Osteoblast (primary cell): ENCODE measurements around the gene DHRS4. TPM values are rescaled to one million over a fixed set of nuclear protein-coding genes. Genes with fewer than 3 reads are reported as not detected.
"Not testable (repeated sequence)": the region's sequence is repeated elsewhere in the genome, so short reads cannot be mapped to it uniquely, and the experiment has no call there.

Experiments used
- DNase-seq: peaks from one replicate; pipeline ENCODE4 v3.0.0; 2011; ENCODE audit warnings: low spot score, mixed read lengths; ENCODE audit not compliant: insufficient read length; ENCODE audit errors: missing footprints
- H2AFZ ChIP-seq: 2 replicates; pipeline ENCODE4 v1.6.0; 2011; ENCODE audit warnings: mild to moderate bottlenecking, low read length
- H3K27ac ChIP-seq: 2 replicates; pipeline ENCODE4 v1.5.1; 2011; ENCODE audit warnings: mild to moderate bottlenecking, low read depth, low read length, moderate library complexity
- H3K27me3 ChIP-seq: 2 replicates; pipeline ENCODE4 v1.6.0; 2012; ENCODE audit warnings: mild to moderate bottlenecking, control low read depth, inconsistent platforms, low read length, moderate library complexity; ENCODE audit not compliant: insufficient read depth
- H3K36me3 ChIP-seq: 2 replicates; pipeline ENCODE4 v1.5.1; 2011; ENCODE audit warnings: mild to moderate bottlenecking, low read length, control low read depth, moderate library complexity; ENCODE audit not compliant: insufficient read depth
- H3K4me1 ChIP-seq: 2 replicates; pipeline ENCODE4 v1.5.1; 2011; ENCODE audit warnings: mild to moderate bottlenecking, low read length, control low read depth, moderate library complexity; ENCODE audit not compliant: insufficient read depth
- H3K4me2 ChIP-seq: 2 replicates; pipeline ENCODE4 v1.6.0; 2011; ENCODE audit warnings: mild to moderate bottlenecking, low read length; ENCODE audit not compliant: insufficient read depth
- H3K4me3 ChIP-seq: fragments of 200-600 bp; sonication (generic); 3 replicates; pipeline ENCODE4 v1.5.1; 2012; ENCODE audit warnings: mild to moderate bottlenecking, low read length, inconsistent platforms; ENCODE audit not compliant: insufficient read depth
- H3K79me2 ChIP-seq: 2 replicates; pipeline ENCODE4 v1.6.0; 2012; ENCODE audit warnings: mild to moderate bottlenecking, low read length, control low read depth, inconsistent platforms; ENCODE audit not compliant: insufficient read depth
- H3K9me3 ChIP-seq: 2 replicates; pipeline ENCODE4 v1.5.1; 2011; ENCODE audit warnings: low read depth, low read length, control low read depth
- H4K20me1 ChIP-seq: 2 replicates; pipeline ENCODE4 v1.6.0; 2012; ENCODE audit warnings: mild to moderate bottlenecking, low read length, control low read depth; ENCODE audit not compliant: insufficient read depth
- total RNA-seq: library from RNA; depleted of rRNA; stranded (reverse); fragments of >200 nt; gene quantifications from 2 replicates; pipeline ENCODE4 v1.2.3, GENCODE V29; 2012
- TF ChIP-seq, protein P1 (sequence below): IDR thresholded peaks from 2 replicates; pipeline ENCODE4 v1.5.1; 2011; ENCODE audit warnings: mild to moderate bottlenecking, low read depth, low read length, moderate library complexity; ENCODE audit errors: extremely low read depth

Gene DHRS4
- total RNA-seq, 1 donor = 31.5 TPM

DNA sequence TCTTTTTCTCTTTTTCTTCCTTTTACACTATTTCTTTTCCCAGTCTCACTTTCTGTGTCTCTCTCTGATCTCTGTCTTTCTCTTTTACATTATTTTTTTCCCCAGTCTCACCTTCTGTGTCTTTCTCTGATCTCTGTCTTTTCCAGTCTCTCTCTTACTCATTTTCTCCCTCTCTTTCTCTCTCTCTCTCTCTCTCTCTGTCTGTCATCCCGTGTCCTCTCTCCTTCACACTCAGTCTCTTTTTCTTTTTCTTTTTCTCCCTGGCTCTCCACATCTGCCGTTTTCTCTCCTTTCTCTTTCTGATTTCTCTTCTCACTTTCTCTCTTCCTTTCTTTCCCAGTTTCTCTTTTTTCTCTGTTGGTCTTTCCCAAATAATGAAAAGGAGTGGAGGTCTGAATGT, 57.5 kb downstream of the DHRS4 start:
- Histone ChIP-seq H3K4me3 (no peak overlapping the region), H2AFZ (no peak overlapping the region), H3K4me2 (no peak overlapping the region), H3K27ac (no peak overlapping the region), H3K27me3 (no peaks in the 10 kb centered on the region), H3K4me1 (no peaks in the 10 kb centered on the region), H3K9me3 (no peaks in the 10 kb centered on the region), H3K36me3 (no peaks in the 10 kb centered on the region), H3K79me2 (no peaks in the 10 kb centered on the region), H4K20me1 (no peaks in the 10 kb centered on the region)
- TF ChIP-seq, protein P1, sequence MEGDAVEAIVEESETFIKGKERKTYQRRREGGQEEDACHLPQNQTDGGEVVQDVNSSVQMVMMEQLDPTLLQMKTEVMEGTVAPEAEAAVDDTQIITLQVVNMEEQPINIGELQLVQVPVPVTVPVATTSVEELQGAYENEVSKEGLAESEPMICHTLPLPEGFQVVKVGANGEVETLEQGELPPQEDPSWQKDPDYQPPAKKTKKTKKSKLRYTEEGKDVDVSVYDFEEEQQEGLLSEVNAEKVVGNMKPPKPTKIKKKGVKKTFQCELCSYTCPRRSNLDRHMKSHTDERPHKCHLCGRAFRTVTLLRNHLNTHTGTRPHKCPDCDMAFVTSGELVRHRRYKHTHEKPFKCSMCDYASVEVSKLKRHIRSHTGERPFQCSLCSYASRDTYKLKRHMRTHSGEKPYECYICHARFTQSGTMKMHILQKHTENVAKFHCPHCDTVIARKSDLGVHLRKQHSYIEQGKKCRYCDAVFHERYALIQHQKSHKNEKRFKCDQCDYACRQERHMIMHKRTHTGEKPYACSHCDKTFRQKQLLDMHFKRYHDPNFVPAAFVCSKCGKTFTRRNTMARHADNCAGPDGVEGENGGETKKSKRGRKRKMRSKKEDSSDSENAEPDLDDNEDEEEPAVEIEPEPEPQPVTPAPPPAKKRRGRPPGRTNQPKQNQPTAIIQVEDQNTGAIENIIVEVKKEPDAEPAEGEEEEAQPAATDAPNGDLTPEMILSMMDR = no peak
- DNase-seq = no peak

DNA sequence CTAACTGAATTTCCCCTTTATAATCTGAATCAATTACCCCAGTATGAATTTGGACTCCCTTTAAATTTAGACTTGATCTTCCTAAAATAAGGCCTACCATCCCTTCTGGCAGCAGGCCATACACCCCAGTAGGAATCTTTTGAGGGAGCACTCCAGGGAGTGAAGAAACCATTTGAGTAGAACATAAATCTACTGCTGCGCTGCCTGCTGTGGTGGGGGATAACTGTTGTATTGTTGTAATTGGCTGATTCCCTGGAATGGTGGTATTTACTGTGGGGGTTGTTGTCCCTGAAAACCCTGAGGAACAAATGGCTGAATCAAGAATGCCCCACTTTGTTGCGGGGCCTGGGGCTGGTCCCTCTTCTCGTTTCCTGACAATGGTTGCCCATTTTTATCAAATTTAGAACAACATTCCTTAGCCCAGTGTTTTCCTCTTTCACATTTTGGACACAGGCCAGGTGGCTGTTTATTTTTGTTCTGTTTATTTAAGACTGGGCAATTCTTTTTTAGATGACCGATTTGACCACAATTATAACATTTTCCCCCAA, 59.2 kb downstream of the DHRS4 start:
- not testable (repeated sequence) for H3K79me2 ChIP-seq, H3K4me3 ChIP-seq, H3K4me1 ChIP-seq, H4K20me1 ChIP-seq, H3K36me3 ChIP-seq, H3K4me2 ChIP-seq, H3K9me3 ChIP-seq, H2AFZ ChIP-seq, H3K27ac ChIP-seq, H3K27me3 ChIP-seq, DNase-seq

DNA sequence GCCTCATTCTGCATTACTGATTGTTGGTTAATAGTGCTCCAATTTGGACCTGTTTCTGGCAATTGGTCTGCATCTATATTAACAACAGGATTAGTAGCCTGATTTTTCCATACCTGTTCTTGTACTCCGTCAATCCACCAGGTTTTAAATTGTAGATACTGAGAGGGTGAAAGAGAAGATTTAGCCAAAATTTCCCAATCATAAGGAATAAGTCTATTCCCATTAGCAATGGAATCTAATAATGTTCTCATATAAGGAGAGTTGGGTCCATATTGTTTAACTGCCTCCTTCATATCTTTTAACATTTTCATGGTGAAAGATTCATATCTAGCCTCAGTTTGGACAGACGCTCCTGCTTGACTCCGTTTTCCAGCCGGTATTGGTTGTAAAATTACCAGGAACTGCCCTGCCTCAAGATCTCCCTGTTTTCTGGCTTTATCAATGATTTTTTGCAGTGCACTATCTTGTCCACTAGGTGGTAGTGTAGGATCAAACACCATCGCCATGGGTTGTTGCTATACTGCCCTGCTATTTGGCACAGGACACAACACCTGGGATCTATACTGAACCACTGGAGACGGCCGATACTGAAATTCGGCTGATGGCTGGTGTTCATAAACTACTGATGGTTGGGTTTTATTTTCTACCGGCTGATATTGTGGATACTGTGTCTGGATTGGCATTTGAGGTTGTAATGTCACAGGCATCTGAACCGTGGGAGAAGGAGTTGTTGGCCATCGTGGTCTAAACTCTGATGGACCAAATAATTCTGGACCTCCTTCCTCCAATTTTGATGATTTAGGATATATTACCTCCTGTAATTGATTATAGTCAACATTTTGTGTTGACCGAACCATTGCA, 60.3 kb downstream of the DHRS4 start:
- TF ChIP-seq, protein P1 = peak; percentile 90
- Histone ChIP-seq H3K4me3 (no peak overlapping the region), H3K79me2 (no peaks in the 10 kb centered on the region), H3K4me2 (no peak overlapping the region), H3K36me3 (no peaks in the 10 kb centered on the region), H3K9me3 (no peaks in the 10 kb centered on the region), H4K20me1 (no peaks in the 10 kb centered on the region), H3K27me3 (no peaks in the 10 kb centered on the region), H3K4me1 (no peaks in the 10 kb centered on the region), H3K27ac (no peak overlapping the region), H2AFZ (no peak overlapping the region)
- peak; percentile 85 for DNase-seq

DNA sequence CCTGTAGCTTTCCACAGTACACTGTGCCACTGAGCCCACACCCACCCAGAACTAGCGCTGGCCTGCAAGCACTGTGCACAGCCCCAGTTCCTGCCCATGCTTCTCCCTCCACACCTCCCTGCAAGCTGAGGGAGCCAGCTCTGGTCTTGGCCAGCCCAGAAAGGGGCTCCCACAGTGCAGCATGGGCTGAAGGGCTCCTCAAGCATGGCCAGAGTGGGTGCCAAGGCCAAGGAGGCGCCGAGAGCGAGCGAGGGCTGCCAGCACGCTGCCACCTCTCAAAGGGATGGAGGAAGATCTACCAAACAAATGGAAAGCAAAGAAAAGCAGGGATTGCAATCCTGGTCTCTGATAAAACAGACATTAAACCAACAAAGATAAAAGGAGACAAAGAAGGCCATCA, 62.2 kb downstream of the DHRS4 start:
- not testable (repeated sequence) for DNase-seq, H4K20me1 ChIP-seq, H3K4me1 ChIP-seq, H3K4me2 ChIP-seq, H3K27me3 ChIP-seq, H2AFZ ChIP-seq, H3K36me3 ChIP-seq, H3K4me3 ChIP-seq, H3K9me3 ChIP-seq, H3K27ac ChIP-seq, H3K79me2 ChIP-seq

Other genes starting within 250 kb of the DHRS4 start
- 9.0 and 9.7 TPM in 2 replicates for gene DHRS4L2, start 35.2 kb downstream of the DHRS4 start, total RNA-seq
- not detected in 2 replicates for gene CARMIL3, start 98.2 kb downstream of the DHRS4 start, total RNA-seq
- not detected in 2 replicates for gene CPNE6, start 117.8 kb downstream of the DHRS4 start, total RNA-seq
- 26.2 and 35.1 TPM in 2 replicates for gene PCK2, start 140.5 kb downstream of the DHRS4 start, total RNA-seq
- 73.4 and 84.7 TPM in 2 replicates for gene DCAF11, start 161.0 kb downstream of the DHRS4 start, total RNA-seq
- gene NRL, start 161.2 kb downstream of the DHRS4 start, total RNA-seq = 1.5 and 1.8 TPM in 2 replicates
- gene FITM1, start 176.9 kb downstream of the DHRS4 start, total RNA-seq = 0.29 and 0.72 TPM in 2 replicates
- 95.5 and 111 TPM in 2 replicates for gene PSME1, start 182.4 kb downstream of the DHRS4 start, total RNA-seq
- gene EMC9, start 187.8 kb downstream of the DHRS4 start, total RNA-seq = 6.9 and 9.1 TPM in 2 replicates
- gene PSME2, start 192.8 kb downstream of the DHRS4 start, total RNA-seq = 47.7 and 55.7 TPM in 2 replicates
- gene RNF31, start 193.7 kb downstream of the DHRS4 start, total RNA-seq = 43.9 and 49.6 TPM in 2 replicates
- 102 and 117 TPM in 2 replicates for gene IRF9, start 207.5 kb downstream of the DHRS4 start, total RNA-seq
- gene REC8, start 218.3 kb downstream of the DHRS4 start, total RNA-seq = 3.3 and 3.5 TPM in 2 replicates
- 38.9 and 47.0 TPM in 2 replicates for gene IPO4, start 235.0 kb downstream of the DHRS4 start, total RNA-seq
- 78.2 and 84.3 TPM in 2 replicates for gene TM9SF1, start 241.7 kb downstream of the DHRS4 start, total RNA-seq